Small intestine (tissue), 16 donors: Measurements from ENCODE around the gene M6PR. TPM values are rescaled to one million over a fixed set of nuclear protein-coding genes. Genes with fewer than 3 reads are reported as not detected.
A peak's percentile ranks its signal among the peaks of the same experiment; 100 is the strongest.

ENCODE experiments used
- DNase-seq, 2 donors: peaks; one replicate each; pipeline versions ENCODE4 v3.0.0 to v3.0.0-alpha.2; 2013
- FAIRE-seq: peaks from 2 replicates; lab custom pipeline; 2012; peaks lifted over from hg19 to GRCh38; lab: Jason Lieb, UNC
- H3K27ac ChIP-seq, 3 donors: one replicate each; pipeline ENCODE4 v1.5.1; 2013; ENCODE audit warnings: low read length in 2 of 3, mild to moderate bottlenecking in 2 of 3, control low read depth in 1 of 3, inconsistent platforms in 1 of 3, low read depth in 1 of 3, moderate library complexity in 1 of 3
- H3K27me3 ChIP-seq, 3 donors: one replicate each; pipeline ENCODE4 v1.6.1; 2013; ENCODE audit warnings: low read length in 3 of 3, inconsistent platforms in 1 of 3; ENCODE audit not compliant: control insufficient read depth in 3 of 3, insufficient read depth in 3 of 3
- H3K36me3 ChIP-seq, 3 donors: one replicate each; pipeline ENCODE4 v1.6.1; 2013; ENCODE audit warnings: low read length in 3 of 3, inconsistent platforms in 1 of 3, low read depth in 1 of 3, mild to moderate bottlenecking in 1 of 3, moderate library complexity in 1 of 3; ENCODE audit not compliant: control insufficient read depth in 3 of 3, insufficient read depth in 2 of 3
- H3K4me1 ChIP-seq, 3 donors: one replicate each; pipeline ENCODE4 v1.6.1; 2013; ENCODE audit warnings: low read length in 2 of 3, inconsistent platforms in 1 of 3, low read depth in 1 of 3, mild to moderate bottlenecking in 1 of 3, moderate library complexity in 1 of 3; ENCODE audit not compliant: control insufficient read depth in 3 of 3, insufficient read depth in 2 of 3
- H3K4me3 ChIP-seq, 3 donors: one replicate each; pipeline ENCODE4 v1.5.1; 2013; ENCODE audit warnings: low read length in 3 of 3, control low read depth in 1 of 3, inconsistent platforms in 1 of 3, low read depth in 1 of 3, mild to moderate bottlenecking in 1 of 3, moderate library complexity in 1 of 3
- H3K9me3 ChIP-seq, 2 donors: one replicate each; pipeline ENCODE4 v1.6.1; 2013; ENCODE audit warnings: low read depth in 1 of 2, low read length in 1 of 2; ENCODE audit not compliant: control insufficient read depth in 2 of 2, insufficient read depth in 1 of 2
- WGBS, 3 donors: extraction: QIAGEN DNeasy Blood & Tissue Kit; methylation state at CpG; one replicate each; pipeline ENCODE4 v1.1.7; 2013; 5-methylcytosine and 5-hydroxymethylcytosine counted together
- long read RNA-seq, 10 donors: transcript quantifications; one replicate each; lab custom pipeline, GENCODE V29; 2026
- polyA plus RNA-seq, 4 donors: library from polyadenylated mRNA; stranded (reverse) in 3 of 4; unstranded in 1 of 4; fragments of 200-250 nt in 3 of 4; fragments of 120-200 nt in 1 of 4; gene quantifications; one replicate each; pipeline versions ENCODE4 v1.2.1 to v1.2.3, GENCODE V29; 2013
- donor health status: healthy with polysubstance abuse.
- donor health status: control.
- donor health status: control.
- donor health status: Bipolar disorder and iron deficiency.
- donor health status: healthy.

Gene M6PR
- polyA plus RNA-seq = 100 to 1,000 TPM in 1 of 4 donors, 10 to 100 TPM in 3; 25.9 to 169 (median 40.7) TPM
- long read RNA-seq, donor 1, transcript M6PR-201 (7 exons, 2,756 nt) = major isoform, 76 of 90 reads
- long read RNA-seq, donor 1, partial matches to known transcripts = 8 of 90 reads
- long read RNA-seq, donor 1, other reads (novel, unspliced or antisense) = 0 of 90 reads
- long read RNA-seq, donor 2, transcript M6PR-201 (7 exons, 2,756 nt) = major isoform, 21 of 21 reads
- long read RNA-seq, donor 2, partial matches to known transcripts = 0 of 21 reads
- long read RNA-seq, donor 2, other reads (novel, unspliced or antisense) = 0 of 21 reads
- long read RNA-seq, donor 3, transcript M6PR-201 (7 exons, 2,756 nt) = major isoform, 16 of 18 reads
- long read RNA-seq, donor 3, partial matches to known transcripts = 0 of 18 reads
- long read RNA-seq, donor 3, other reads (novel, unspliced or antisense) = 0 of 18 reads
- long read RNA-seq, donor 4 = 0 reads
- long read RNA-seq, donor 5, partial matches to known transcripts = 0 of 4 reads
- long read RNA-seq, donor 5, other reads (novel, unspliced or antisense) = 0 of 4 reads
- long read RNA-seq, donor 6, transcript M6PR-201 (7 exons, 2,756 nt) = major isoform, 35 of 41 reads
- long read RNA-seq, donor 6, partial matches to known transcripts = 6 of 41 reads
- long read RNA-seq, donor 6, other reads (novel, unspliced or antisense) = 0 of 41 reads
- long read RNA-seq, donor 7 = 0 reads
- long read RNA-seq, donor 8, partial matches to known transcripts = 0 of 2 reads
- long read RNA-seq, donor 8, other reads (novel, unspliced or antisense) = 0 of 2 reads
- long read RNA-seq, donor 9, transcript M6PR-201 (7 exons, 2,756 nt) = major isoform, 7 of 8 reads
- long read RNA-seq, donor 9, partial matches to known transcripts = 0 of 8 reads
- long read RNA-seq, donor 9, other reads (novel, unspliced or antisense) = 0 of 8 reads
- long read RNA-seq, donor 10, transcript M6PR-201 (7 exons, 2,756 nt) = major isoform, 28 of 34 reads
- long read RNA-seq, donor 10, partial matches to known transcripts = 6 of 34 reads
- long read RNA-seq, donor 10, other reads (novel, unspliced or antisense) = 0 of 34 reads

- FAIRE-seq = no peak
These were observed at the start of gene M6PR for GRCh38 chr12:8949342-8950220. Gene M6PR (minus strand): TSS chr12:8949645. CDS start chr12:8946404, 3,241 bp downstream.

DNA sequence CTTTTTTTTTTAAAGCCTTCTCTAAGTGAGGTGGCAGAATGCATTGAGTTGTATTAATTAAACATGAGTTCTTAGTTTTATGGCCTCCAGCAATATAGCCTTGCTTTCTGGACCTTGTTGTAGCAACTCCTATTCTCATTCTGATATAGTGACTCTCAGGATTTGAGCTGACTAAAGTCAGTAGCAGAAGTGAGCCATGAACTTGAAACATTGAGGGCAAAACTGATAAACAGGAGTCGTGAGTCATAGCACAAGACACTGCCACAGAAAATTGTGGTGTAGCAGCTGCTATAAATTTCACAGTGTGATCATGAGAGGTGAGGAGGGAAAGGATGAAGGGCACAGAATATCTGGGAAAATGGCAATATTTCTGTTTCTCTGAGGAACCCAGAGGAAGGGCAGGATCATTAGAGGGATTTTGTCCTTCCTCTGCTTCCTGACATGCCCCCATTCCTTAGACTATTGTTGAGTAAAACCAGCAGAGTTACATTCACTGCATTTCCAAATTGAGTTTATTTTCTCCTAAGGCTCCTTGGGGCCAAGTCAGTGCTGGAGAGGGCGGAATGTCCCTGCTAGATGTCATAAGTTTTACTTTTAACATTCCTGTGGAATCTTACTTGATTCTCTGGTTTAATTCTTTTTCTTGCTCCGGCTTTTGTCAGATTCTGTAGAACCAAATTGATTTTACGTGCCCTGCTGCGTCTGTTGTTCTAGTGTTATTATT, 47.4 kb upstream of the M6PR start:
- no peak overlapping the region for H3K4me3 ChIP-seq
- no peaks in the 10 kb centered on the region for H3K27me3 ChIP-seq
- WGBS, 3 donors = 74 to 78% (median 77%) methylated on average over 5 of the region's 5 CpGs
- no peaks in the 10 kb centered on the region for H3K4me1 ChIP-seq
- H3K27ac ChIP-seq = no peak overlapping the region
- peak; percentile 11 to 57 for DNase-seq
- FAIRE-seq = no peak
- no peaks in the 10 kb centered on the region for H3K9me3 ChIP-seq
- H3K36me3 ChIP-seq = no peaks in the 10 kb centered on the region

More at GRCh38 chr12:8949342-8950220, at the start of gene M6PR:
- Histone ChIP-seq H3K27ac (peak within 1 kb of the TSS; percentile 79 to 100 (median 100)), H3K36me3 (peaks cover 0 to 7% (median 4%) of the 10 kb centered on the region in 3 donors), H3K4me3 (peak within 1 kb of the TSS; percentile 61 to 89 (median 81)), H3K9me3 (peaks cover 0 to 6% of the 10 kb centered on the region in 2 donors), H3K27me3 (no peaks in the 10 kb centered on the region), H3K4me1 (peaks cover 0 to 11% (median 2%) of the 10 kb centered on the region in 3 donors)
- WGBS, 3 donors = 0% methylated on average over 66 of the region's 66 CpGs
- DNase-seq = peak; percentile 96 to 98

DNA sequence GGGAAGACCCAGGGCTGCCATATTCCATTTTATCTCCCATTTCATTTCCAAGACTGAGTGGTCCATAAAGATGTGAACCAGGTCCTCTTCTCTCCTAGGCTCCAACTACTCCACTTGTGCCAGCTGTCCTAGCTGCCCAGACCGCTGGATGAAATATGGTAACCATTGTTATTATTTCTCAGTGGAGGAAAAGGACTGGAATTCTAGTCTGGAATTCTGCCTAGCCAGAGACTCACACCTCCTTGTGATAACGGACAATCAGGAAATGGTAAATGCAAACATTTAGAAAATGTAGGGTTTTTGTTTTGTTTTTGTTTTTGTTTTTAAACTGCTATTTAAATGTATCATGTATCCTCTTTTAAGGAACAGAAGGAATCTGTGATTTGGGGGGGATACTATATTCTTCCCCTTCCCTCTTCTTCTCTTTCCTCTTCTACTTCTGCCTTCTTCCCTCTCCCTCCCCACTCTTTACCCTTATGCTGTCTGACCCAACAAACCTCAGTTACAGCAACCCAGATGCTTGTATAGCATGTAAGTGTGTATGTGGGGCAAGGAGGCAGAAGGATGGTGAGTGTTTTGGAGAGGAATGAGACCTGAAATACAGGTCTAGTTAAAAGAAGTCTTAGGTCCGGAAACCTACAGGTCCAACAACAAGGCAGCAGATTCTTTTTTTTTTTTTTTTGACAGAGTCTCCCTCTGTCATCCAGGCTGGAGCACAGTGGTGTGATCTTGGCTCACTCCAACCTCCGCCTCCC, 45.8 kb upstream of the M6PR start:
- 83 to 94% (median 86%) methylated on average over 4 of the region's 4 CpGs for WGBS, 3 donors

DNA sequence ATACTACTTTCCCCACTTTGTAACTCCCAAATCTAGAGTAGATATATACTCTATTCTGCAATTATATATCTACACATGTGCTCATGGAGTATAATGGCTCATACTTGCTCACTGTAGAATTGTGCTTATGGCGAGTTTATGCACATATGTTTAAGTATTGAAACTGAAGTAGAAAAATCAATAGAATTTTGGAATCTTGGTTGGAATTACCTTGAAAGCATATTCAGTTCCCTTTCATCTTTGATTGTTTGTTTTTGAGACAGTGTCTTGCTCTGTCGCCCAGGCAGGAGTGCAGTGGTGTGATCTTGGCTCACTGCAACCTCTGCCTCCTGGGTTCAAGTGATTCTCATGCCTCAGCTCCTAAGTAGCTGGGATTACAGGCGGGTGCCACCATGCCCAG, 44.4 kb upstream of the M6PR start:
- H3K4me3 ChIP-seq = no peak overlapping the region
- H3K9me3 ChIP-seq = no peaks in the 10 kb centered on the region
- DNase-seq (no peak), FAIRE-seq (no peak)
- H3K27ac ChIP-seq = no peak overlapping the region
- no peaks in the 10 kb centered on the region for H3K27me3 ChIP-seq
- no peaks in the 10 kb centered on the region for H3K36me3 ChIP-seq
- 80 to 92% (median 87%) methylated on average over 3 of the region's 3 CpGs for whole genome bisulfite sequencing, 3 donors
- no peaks in the 10 kb centered on the region for H3K4me1 ChIP-seq

More for the DNA sequence above, 45.8 kb upstream of the M6PR start:
- DNase-seq (no peak), FAIRE-seq (no peak)
- Histone ChIP-seq H3K27me3 (no peaks in the 10 kb centered on the region), H3K4me1 (no peaks in the 10 kb centered on the region), H3K36me3 (no peaks in the 10 kb centered on the region), H3K9me3 (no peaks in the 10 kb centered on the region), H3K4me3 (no peak overlapping the region), H3K27ac (no peak overlapping the region)

- no peaks in the 10 kb centered on the region for H3K27me3 ChIP-seq
- H3K4me1 ChIP-seq = peaks cover 0 to 5% (median 0%) of the 10 kb centered on the region in 3 donors
- no peak overlapping the region for H3K4me3 ChIP-seq
- no peaks in the 10 kb centered on the region for H3K9me3 ChIP-seq
- FAIRE-seq = no peak
- DNase-seq = peak in 1 of 2 donors; percentile 1
- 62 to 69% (median 63%) methylated on average over 6 of the region's 6 CpGs for WGBS, 3 donors
- no peaks in the 10 kb centered on the region for H3K36me3 ChIP-seq
- peak overlapping the region in 1 of 3 donors; percentile 38 for H3K27ac ChIP-seq
These were observed 42.2 kb upstream of the M6PR start for GRCh38 chr12:8991371-8992345.

DNA sequence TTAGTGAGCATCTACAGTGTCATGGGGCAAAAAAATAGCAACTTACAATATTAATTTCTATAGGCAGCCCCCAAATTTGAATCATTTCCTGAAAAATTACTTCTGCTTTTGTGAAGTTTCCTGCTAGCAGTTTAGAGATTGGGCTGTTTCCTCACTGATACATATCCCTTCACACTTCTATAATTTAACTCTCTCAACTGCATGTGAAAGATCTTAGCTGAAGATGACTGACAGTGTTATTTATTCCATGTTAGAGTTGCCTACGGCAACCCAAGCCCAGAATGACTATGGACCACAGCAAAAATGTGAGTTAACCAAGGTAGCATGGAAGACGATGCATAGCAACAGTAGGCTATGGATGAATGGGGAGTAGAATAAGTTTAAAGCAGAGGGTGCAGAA, 40.0 kb upstream of the M6PR start, which contains the start of gene KLRG1:
Gene KLRG1, plus strand, starts transcription at position 134 of the 400 bp plus-strand sequence. Its CDS starts 90 bp downstream, at position 224.
- Histone ChIP-seq H3K4me1 (peaks cover 0 to 5% (median 0%) of the 10 kb centered on the region in 3 donors), H3K27ac (no peak within 1 kb of the TSS), H3K9me3 (no peaks in the 10 kb centered on the region), H3K4me3 (no peak within 1 kb of the TSS), H3K27me3 (no peaks in the 10 kb centered on the region), H3K36me3 (no peaks in the 10 kb centered on the region)
- DNase-seq (no peak), FAIRE-seq (no peak)
- WGBS, 3 donors = 73 to 91% (median 77%) methylated on average over 2 of the region's 2 CpGs
